ENCODE data around the gene RC3H2.
"Not testable (repeated sequence)": the region's sequence is repeated elsewhere in the genome, so short reads cannot be mapped to it uniquely, and the experiment has no call there.

The RC3H2 gene

GRCh38 chr9:122912964-122913673, 8.0 kb upstream of the RC3H2 start, which contains the start of gene ZBTB6:
Gene ZBTB6 (minus strand): TSS chr9:122913323. CDS start chr9:122912072, 1,251 bp downstream.
- no peak for DNase-seq

DNA sequence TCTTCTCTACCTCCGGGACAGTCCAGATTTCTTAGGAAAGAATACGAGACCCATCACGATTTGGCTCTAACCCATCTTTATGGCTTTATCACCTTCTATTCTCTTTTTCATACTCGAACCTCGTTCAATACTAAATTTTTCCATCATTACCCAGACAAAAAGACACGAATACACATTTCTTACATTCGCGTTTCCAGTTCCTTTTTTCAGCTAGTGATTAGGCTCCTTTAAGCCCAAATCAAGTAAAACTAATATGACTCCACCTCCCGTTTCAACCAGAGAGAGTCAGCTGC, 7.5 kb upstream of the RC3H2 start:
- DNase-seq = no peak

DNA sequence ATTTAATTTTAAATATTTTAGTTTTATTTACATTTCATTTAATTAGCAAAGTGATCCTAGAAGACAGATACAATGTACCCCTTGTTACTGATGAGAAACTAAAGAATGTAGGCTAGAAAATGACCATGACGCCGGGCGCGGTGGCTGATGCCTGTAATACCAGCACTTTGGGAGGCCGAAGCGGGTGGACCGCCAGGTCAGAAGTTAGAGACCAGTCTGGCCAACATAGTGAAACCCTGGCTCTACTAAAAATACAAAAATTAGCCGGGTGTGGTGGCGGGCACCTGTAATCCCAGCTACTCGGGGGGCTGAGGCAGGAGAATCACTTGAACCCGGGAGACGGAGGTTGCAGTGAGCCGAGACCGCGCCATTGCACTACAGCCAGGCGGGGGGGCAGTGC, 963 bp upstream of the RC3H2 start:
- DNase-seq = not testable (repeated sequence)

DNA sequence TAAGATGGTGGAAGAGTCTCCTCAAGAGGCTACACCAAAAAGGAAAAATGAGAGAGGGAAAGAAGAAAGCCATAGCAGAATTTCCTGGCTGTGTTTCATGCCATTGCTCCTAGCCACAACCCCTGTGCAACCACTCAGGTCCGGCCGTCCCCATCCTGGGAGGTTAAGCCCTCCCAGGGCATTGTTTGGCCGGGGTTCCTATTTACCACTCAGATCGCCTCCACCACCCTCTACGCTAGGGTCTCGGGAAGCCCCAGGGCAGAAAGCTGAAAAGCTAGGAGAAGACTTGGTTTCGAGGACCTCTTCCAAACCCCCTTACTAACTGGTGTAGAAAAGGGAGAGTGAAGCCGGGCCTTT, 715 bp downstream of the RC3H2 start:
- DNase-seq = no peak

DNA sequence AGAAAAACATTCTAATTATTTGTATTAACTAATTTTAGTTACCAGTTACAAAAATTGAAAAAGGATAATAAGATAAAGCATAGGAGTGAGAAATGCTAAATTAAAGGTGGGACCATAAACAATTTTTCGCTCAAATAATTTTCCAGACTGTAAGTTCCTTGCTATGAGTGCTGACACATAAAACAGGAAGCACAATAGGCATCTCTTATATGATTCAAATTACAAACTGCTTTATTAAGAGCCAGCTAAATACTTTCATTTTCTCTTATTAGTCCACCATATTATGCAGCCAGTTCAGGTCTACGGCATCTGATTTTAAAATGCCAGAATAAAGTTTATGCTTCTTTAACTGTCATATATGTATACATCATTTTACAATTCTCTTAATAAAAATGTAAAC, 4.4 kb downstream of the RC3H2 start:
- DNase-seq = no peak

DNA sequence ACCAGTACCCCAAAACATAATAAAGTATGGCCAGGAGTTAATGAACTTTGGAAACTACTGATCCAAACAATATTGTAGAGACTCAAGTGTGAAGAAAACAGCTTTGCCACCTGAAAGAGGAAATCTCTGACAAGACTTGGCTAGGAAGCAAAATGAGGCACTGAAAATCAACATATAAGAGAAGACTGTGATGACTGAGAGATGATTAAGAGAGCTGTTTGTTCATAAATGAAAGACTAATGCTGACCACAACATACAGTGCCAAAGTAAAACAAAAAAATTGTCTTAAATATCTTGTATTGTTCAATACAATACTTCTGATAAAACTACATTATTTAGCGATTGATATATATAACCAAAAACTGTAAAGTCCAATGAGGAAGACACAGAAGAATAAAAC, 7.2 kb downstream of the RC3H2 start:
- no peak for DNase-seq

- DNase-seq = no peak
Measured at GRCh38 chr9:122888480-122888879, 16.7 kb downstream of the RC3H2 start.

GRCh38 chr9:122883125-122883524, 22.0 kb downstream of the RC3H2 start:
- DNase-seq = no peak

- no peak for DNase-seq
Measured at GRCh38 chr9:122879443-122879842, 25.7 kb downstream of the RC3H2 start.

GRCh38 chr9:122875523-122875922, 29.6 kb downstream of the RC3H2 start:
- no peak for DNase-seq

- DNase-seq = not testable (repeated sequence)
Measured at GRCh38 chr9:122867276-122867675, 37.9 kb downstream of the RC3H2 start.

DNA sequence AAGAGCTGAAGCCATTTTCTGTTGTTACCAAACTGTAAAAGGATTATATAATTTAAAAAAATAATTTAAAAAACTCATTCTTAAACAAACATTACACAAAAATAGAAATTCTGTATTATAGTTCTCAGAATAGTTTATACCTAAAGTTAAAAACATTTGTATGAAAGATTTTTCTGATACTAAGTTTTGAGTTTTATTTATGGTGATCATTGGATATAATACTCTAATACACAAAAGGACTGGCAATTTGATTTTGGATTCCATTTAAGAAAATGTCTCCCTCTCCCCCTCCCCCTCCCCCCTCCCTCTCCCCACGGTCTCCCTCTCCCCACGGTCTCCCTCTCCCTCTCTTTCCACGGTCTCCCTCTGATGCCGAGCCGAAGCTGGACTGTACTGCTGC, 39.1 kb downstream of the RC3H2 start:
- DNase-seq = no peak

GRCh38 chr9:122865300-122865699, 39.9 kb downstream of the RC3H2 start:
- DNase-seq = no peak

- no peak for DNase-seq
Measured at GRCh38 chr9:122863407-122863806, 41.8 kb downstream of the RC3H2 start.

DNA sequence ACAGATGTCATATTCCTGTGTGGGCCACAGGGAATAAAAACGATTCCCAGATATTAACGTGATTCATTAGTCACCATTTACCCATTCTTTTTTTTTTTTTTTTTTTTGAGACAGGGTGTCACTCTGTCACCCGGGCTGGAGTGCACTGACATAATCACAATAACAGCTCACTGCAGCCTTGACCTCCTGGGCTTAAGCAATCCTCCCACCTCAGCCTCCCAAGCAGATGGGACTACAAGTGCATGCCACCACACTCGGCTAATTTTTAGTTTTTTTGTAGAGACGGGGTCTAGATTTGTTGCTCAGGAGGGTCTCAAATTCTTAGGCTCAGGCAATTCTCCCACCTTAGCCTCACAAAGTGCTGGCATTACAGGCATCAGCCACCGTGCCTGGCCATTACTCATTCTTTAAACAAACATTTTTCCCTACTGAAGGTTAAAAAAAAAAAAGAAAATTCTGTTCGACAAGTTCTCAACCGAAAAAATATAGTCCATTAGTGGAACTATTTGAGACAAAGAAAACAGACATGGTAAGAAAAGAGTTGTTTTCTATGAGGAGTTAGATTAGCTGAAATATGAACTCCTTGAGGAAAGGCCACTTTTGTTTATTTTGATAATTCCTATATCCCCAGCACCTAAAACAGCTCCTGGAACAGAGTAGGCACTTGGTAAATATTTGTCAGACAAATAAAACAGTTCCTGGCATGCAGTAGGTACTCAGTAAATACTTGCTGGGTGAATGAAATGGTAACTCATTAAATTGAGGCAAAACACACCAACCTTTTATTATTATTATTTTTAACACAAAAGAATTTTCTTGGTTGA, 44.6 kb downstream of the RC3H2 start:
- no peak for DNase-seq

- DNase-seq = no peak
Measured at GRCh38 chr9:122857815-122858214, 47.3 kb downstream of the RC3H2 start.

- not testable (repeated sequence) for DNase-seq
Measured at GRCh38 chr9:122852085-122852786, 52.9 kb downstream of the RC3H2 start.

- no peak for DNase-seq
Measured at GRCh38 chr9:122848256-122848943, 56.8 kb downstream of the RC3H2 start.

GRCh38 chr9:122846371-122846940, 58.7 kb downstream of the RC3H2 start:
- DNase-seq = no peak

DNA sequence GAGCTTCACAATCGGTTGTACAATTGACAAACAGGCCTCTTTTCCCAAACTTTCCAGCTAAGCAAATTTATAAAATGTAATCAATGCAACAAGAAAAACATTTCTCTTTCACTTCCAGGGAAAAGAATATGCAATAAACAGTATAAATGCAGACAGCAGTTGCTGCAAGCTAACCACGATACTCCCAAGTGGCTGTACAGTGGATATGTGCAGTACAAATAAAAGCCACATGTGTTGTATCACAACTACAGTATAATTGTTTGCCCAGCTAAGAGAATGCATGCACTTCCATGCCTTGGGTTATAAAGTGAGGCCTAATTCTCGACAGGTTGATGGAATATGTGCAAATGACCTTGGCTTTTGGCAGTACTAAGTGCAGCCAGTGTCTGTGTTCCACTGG, 60.0 kb downstream of the RC3H2 start:
- DNase-seq = no peak

- DNase-seq = no peak
Measured at GRCh38 chr9:122844137-122844536, 61.0 kb downstream of the RC3H2 start.

GRCh38 chr9:122841501-122841900, 63.7 kb downstream of the RC3H2 start:
- no peak for DNase-seq

DNA sequence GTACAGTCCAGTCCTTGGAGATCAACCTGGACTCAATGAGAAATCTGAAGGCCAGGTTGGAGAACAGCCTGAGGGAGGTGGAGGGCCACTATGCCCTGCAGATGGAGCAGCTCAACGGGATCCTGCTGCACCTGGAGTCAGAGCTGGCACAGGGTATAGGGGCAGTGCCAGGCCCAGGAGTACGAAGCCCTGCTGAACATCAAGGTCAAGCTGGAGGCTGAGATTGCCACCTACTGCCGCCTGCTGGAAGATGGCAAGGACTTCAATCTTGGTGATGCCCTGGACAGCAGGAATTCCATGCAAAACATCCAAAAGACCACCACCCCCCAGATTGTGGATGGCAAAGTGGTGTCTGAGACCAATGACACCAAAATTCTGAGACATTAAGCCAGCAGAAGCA, 66.7 kb downstream of the RC3H2 start:
- not testable (repeated sequence) for DNase-seq
